HepG2 (cell line): ENCODE results near the gene PCBP2. TPM values are rescaled to one million over a fixed set of nuclear protein-coding genes. Genes with fewer than 3 reads are reported as not detected.

Experiments
- AFF4 ChIP-seq: sonication (generic); formaldehyde crosslinking; IDR thresholded peaks from 2 replicates; pipeline ENCODE4 v1.4.0; 2020; ENCODE audit warnings: missing genetic modification reagents
- AGO2 ChIP-seq: fragments of 200-400 bp; formaldehyde crosslinking; optimal IDR thresholded peaks from 2 replicates; pipeline ENCODE3; 2017; ENCODE audit warnings: mild to moderate bottlenecking, low read depth, low read length, moderate library complexity
- AKAP8 ChIP-seq: sonication (generic); formaldehyde crosslinking; IDR thresholded peaks from 2 replicates; pipeline ENCODE4 v1.5.1; 2020; ENCODE audit warnings: mild to moderate bottlenecking, missing genetic modification reagents
- ATF3 ChIP-seq: sonication (generic); formaldehyde crosslinking; IDR thresholded peaks from 2 replicates; pipeline ENCODE4 v1.4.0; 2020; ENCODE audit warnings: missing genetic modification reagents
- CBFB ChIP-seq: sonication (generic); formaldehyde crosslinking; IDR thresholded peaks from 2 replicates; pipeline ENCODE4 v1.4.0; 2020; ENCODE audit warnings: missing genetic modification reagents
- FOXP4 ChIP-seq: sonication (generic); formaldehyde crosslinking; IDR thresholded peaks from 2 replicates; pipeline ENCODE4 v1.4.0; 2020; ENCODE audit warnings: missing genetic modification reagents
- ZBTB3 ChIP-seq: sonication (generic); formaldehyde crosslinking; IDR thresholded peaks from 2 replicates; pipeline ENCODE4 v1.4.0; 2020; ENCODE audit warnings: low read depth, mild to moderate bottlenecking, moderate library complexity, missing genetic modification reagents, borderline replicate concordance
- ZNF318 ChIP-seq: sonication (generic); formaldehyde crosslinking; IDR thresholded peaks from 2 replicates; pipeline ENCODE4 v1.4.0; 2020; ENCODE audit warnings: mild to moderate bottlenecking, missing genetic modification reagents
- ZNF329 ChIP-seq: sonication (generic); formaldehyde crosslinking; IDR thresholded peaks from 2 replicates; pipeline ENCODE4 v1.9.0; 2021; ENCODE audit warnings: low read depth, mild to moderate bottlenecking, missing genetic modification reagents
- ZNF550 ChIP-seq: sonication (generic); formaldehyde crosslinking; IDR thresholded peaks from 2 replicates; pipeline ENCODE4 v1.4.0; 2020; ENCODE audit warnings: mild to moderate bottlenecking, missing genetic modification reagents, borderline replicate concordance
- ZNF749 ChIP-seq: sonication (generic); formaldehyde crosslinking; IDR thresholded peaks from 2 replicates; pipeline ENCODE4 v1.8.0; 2022; ENCODE audit warnings: mild to moderate bottlenecking, missing genetic modification reagents, moderate library complexity, borderline replicate concordance
- ZSCAN25 ChIP-seq: sonication (generic); formaldehyde crosslinking; IDR thresholded peaks from 2 replicates; pipeline ENCODE4 v1.8.0; 2022; ENCODE audit warnings: mild to moderate bottlenecking, missing genetic modification reagents
- polyA plus RNA-seq, 8 experiments: library from polyadenylated mRNA; depleted of rRNA in 3 of 8; stranded (reverse) in 7 of 8; unstranded in 1 of 8; fragments of >200 nt; fragmentation: Illumina TruSeq in 4 of 8; extraction: Trizol in 4 of 8; gene quantifications; 2 replicates each; pipeline versions ENCODE4 v1.2.1 to v1.2.3, GENCODE V29; 2011 to 2016; ENCODE audit warnings: low read depth in 4 of 8, missing spikeins in 1 of 8, mixed read lengths in 1 of 8; ENCODE audit not compliant: insufficient read depth in 1 of 8
- total RNA-seq, 5 experiments: library from RNA; depleted of rRNA; stranded (reverse); fragments of >200 nt; fragmentation: Illumina TruSeq; extraction: Trizol; gene quantifications; 2 replicates each; pipeline ENCODE4 v1.2.3, GENCODE V29; 2016; ENCODE audit warnings: low read depth in 1 of 5
- TF ChIP-seq, protein P1 (sequence below): sonication (generic); formaldehyde crosslinking; IDR thresholded peaks from 2 replicates; pipeline ENCODE4 v1.8.0; 2022; ENCODE audit warnings: mild to moderate bottlenecking, missing genetic modification reagents, moderate library complexity

PCBP2 gene
- total and polyA plus RNA-seq, 2 of the 13 experiments (the other 11 are each of a cell fraction or from before 2014, with no cell fraction given): 154 to 345 TPM

GRCh38 chr12:53441040-53441833, 10.7 kb upstream of the PCBP2 start, which contains the start of gene PRR13 (continued):
- TF ChIP-seq FOXP4 (CRISPR knock-in tag): no peak
- TF ChIP-seq AKAP8: no peak
- TF ChIP-seq ZNF550: no peak
- no peak for TF ChIP-seq CBFB (CRISPR knock-in tag)
- no peak for TF ChIP-seq ZSCAN25 (CRISPR knock-in tag)
- no peak for TF ChIP-seq AGO2
- TF ChIP-seq, protein P1, sequence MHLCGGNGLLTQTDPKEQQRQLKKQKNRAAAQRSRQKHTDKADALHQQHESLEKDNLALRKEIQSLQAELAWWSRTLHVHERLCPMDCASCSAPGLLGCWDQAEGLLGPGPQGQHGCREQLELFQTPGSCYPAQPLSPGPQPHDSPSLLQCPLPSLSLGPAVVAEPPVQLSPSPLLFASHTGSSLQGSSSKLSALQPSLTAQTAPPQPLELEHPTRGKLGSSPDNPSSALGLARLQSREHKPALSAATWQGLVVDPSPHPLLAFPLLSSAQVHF: no peak
- no peak for TF ChIP-seq ZNF329 (CRISPR knock-in tag)
- TF ChIP-seq ZNF749 (CRISPR knock-in tag): no peak
- 0 out of 2 replicates have a peak, but pooled peaks have one; percentile 28 for TF ChIP-seq ZNF318
- TF ChIP-seq ZBTB3: no peak
- no peak for TF ChIP-seq AFF4 (CRISPR knock-in tag)
- no peak for TF ChIP-seq ATF3 (CRISPR knock-in tag)
